Naive thymus-derived CD4-positive, alpha-beta T cell (primary cell): ENCODE results near the gene TNFRSF1B. TPM values are rescaled to one million over a fixed set of nuclear protein-coding genes. Genes with fewer than 3 reads are reported as not detected.

Experiments used
- ATAC-seq: fragments of 150-1000 bp; cut with Tn5 transposase; 2 replicates; pipeline ENCODE4 v1.10.0; 2021; ENCODE audit warnings: mild to moderate bottlenecking, moderate library complexity
- CTCF ChIA-PET: fragments of 350-600 bp; sonication (Branson Sonifier 250); formaldehyde crosslinking; loops from one replicate; lab custom pipeline; 2021; ENCODE audit warnings: antibody characterized with exemption; lab: Charles Lee
- POLR2A ChIA-PET: fragments of 350-600 bp; sonication (Branson Sonifier 250); formaldehyde crosslinking; loops from one replicate; lab custom pipeline; 2021; ENCODE audit warnings: antibody characterized with exemption, inconsistent platforms; lab: Charles Lee
- DNase-seq, 9 donors: peaks; one replicate each; pipeline versions ENCODE4 v3.0.0 to v3.0.0-alpha.2; 2020 to 2022; ENCODE audit warnings: mixed read lengths in 1 of 9
- H3K27ac ChIP-seq: one replicate; pipeline ENCODE4 v1.7.0; 2013; ENCODE audit warnings: mild to moderate bottlenecking, low read depth, low read length, moderate library complexity
- H3K27me3 ChIP-seq, 2 donors: one replicate each; pipeline ENCODE4 v1.7.0; 2013; ENCODE audit warnings: low read length in 2 of 2, mild to moderate bottlenecking in 2 of 2, moderate library complexity in 2 of 2; ENCODE audit not compliant: control insufficient read depth in 2 of 2, insufficient read depth in 2 of 2
- H3K36me3 ChIP-seq, 3 experiments: 1 replicate in 2 of 3; 2 replicates in 1 of 3; pipeline ENCODE4 v1.7.0; 2013; ENCODE audit warnings: low read length in 3 of 3, mild to moderate bottlenecking in 3 of 3, moderate library complexity in 1 of 3; ENCODE audit not compliant: insufficient read depth in 3 of 3, control insufficient read depth in 2 of 3
- H3K4me1 ChIP-seq, 2 donors: one replicate each; pipeline ENCODE4 v1.7.0; 2013; ENCODE audit warnings: low read length in 2 of 2, mild to moderate bottlenecking in 2 of 2, moderate library complexity in 1 of 2; ENCODE audit not compliant: control insufficient read depth in 2 of 2, insufficient read depth in 2 of 2
- H3K4me3 ChIP-seq: 2 replicates; pipeline ENCODE4 v1.7.0; 2013; ENCODE audit warnings: mild to moderate bottlenecking, low read length
- H3K9me3 ChIP-seq, 3 experiments: 1 replicate in 2 of 3; 2 replicates in 1 of 3; pipeline ENCODE4 v1.7.0; 2013; ENCODE audit warnings: low read length in 3 of 3; ENCODE audit not compliant: control insufficient read depth in 2 of 3
- H3K27ac Mint-ChIP-seq, 9 donors: one replicate each; pipeline ENCODE4 v1.8.0; 2020 to 2022; ENCODE audit warnings: mixed read lengths in 9 of 9, mild to moderate bottlenecking in 8 of 9, moderate library complexity in 5 of 9, inconsistent platforms in 2 of 9
- H3K27me3 Mint-ChIP-seq, 5 donors: one replicate each; pipeline ENCODE4 v1.8.0; 2021 to 2022; ENCODE audit warnings: mixed read lengths in 5 of 5, mild to moderate bottlenecking in 1 of 5
- H3K36me3 Mint-ChIP-seq, 5 donors: one replicate each; pipeline ENCODE4 v1.8.0; 2020 to 2022; ENCODE audit warnings: mixed read lengths in 5 of 5, mild to moderate bottlenecking in 3 of 5, inconsistent platforms in 1 of 5
- H3K4me1 Mint-ChIP-seq, 7 donors: one replicate each; pipeline ENCODE4 v1.8.0; 2020 to 2022; ENCODE audit warnings: mixed read lengths in 7 of 7, mild to moderate bottlenecking in 3 of 7, inconsistent platforms in 1 of 7
- H3K4me3 Mint-ChIP-seq, 10 donors: one replicate each; pipeline ENCODE4 v1.8.0; 2020 to 2022; ENCODE audit warnings: mild to moderate bottlenecking in 10 of 10, mixed read lengths in 10 of 10, moderate library complexity in 6 of 10, inconsistent platforms in 2 of 10
- H3K9me3 Mint-ChIP-seq, 11 donors: one replicate each; pipeline ENCODE4 v1.8.0; 2020 to 2022; ENCODE audit warnings: mixed read lengths in 11 of 11, mild to moderate bottlenecking in 4 of 11, inconsistent platforms in 1 of 11, moderate library complexity in 1 of 11
- intact Hi-C, 2 donors: fragments of 100-400 bp; cut with micrococcal nuclease; formaldehyde crosslinking; loops; one replicate each; pipeline ENCODE4 v1.15.1; 2023
- polyA plus RNA-seq, 2 donors: library from polyadenylated mRNA; unstranded; fragments of 300-500 nt; fragmentation: Illumina TruSeq; gene quantifications; one replicate each; pipeline ENCODE4 v1.2.3, GENCODE V29; 2021
- total RNA-seq, 6 experiments: library from RNA in 5 of 6; stranded (reverse) in 5 of 6; gene quantifications; 1 replicate in 5 of 6; 2 replicates in 1 of 6; pipeline ENCODE4 v1.2.3 and lab custom pipeline; 2021 to 2026

Gene TNFRSF1B
- total and polyA plus RNA-seq, 7 experiments from 2014 or later = 30.1 to 278 (median 48.2) TPM

DNA sequence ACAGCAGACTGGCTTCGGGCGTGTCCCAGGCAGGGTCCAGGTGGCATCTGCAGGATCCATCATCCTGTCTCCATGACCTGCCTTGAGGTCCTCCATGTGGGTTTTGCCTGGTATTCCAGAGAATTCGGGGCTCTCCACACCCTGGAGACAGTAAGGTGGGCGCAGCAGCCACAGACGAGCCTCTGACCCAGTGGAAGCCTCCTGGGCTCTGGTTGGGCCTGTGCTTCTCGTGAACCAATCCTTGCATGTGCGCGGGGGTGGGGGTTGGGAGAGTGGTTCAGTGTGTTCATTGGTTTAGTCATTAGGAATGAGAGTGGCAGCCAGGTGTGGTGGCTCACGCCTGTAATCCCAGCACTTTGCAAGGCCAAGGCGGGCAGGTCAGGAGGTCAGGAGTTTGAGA lies 32.1 kb upstream of the TNFRSF1B start:
- POLR2A ChIA-PET = interaction anchor here (1.0 to 4.1 kb wide), 5 partner anchors 15 to 44 kb away, joined by 3 to 30 read pairs (median 6); no protein-coding TSS in a partner anchor
- Mint-ChIP-seq H3K36me3 (peaks cover 0 to 4% (median 0%) of the 10 kb centered on the region in 5 donors), H3K9me3 (no peaks in the 10 kb centered on the region), H3K4me1 (peaks cover 10 to 36% (median 30%) of the 10 kb centered on the region in 7 donors), H3K27me3 (no peaks in the 10 kb centered on the region), H3K4me3 (no peak overlapping the region), H3K27ac (peak overlapping the region in 4 of 9 donors; percentile 4 to 75 (median 57))
- no peaks in the 10 kb centered on the region for H3K9me3 ChIP-seq
- no peak for DNase-seq
- H3K4me1 ChIP-seq = peaks cover 20 to 33% of the 10 kb centered on the region in 2 donors
- intact Hi-C loops = no loop called here
- no peak overlapping the region for H3K4me3 ChIP-seq
- H3K27ac ChIP-seq = no peak overlapping the region
- CTCF ChIA-PET = interaction anchor here (0.7 to 1.1 kb wide), 2 partner anchors 17 to 44 kb away, joined by 3 read pairs; no protein-coding TSS in a partner anchor
- H3K36me3 ChIP-seq = no peaks in the 10 kb centered on the region
- H3K27me3 ChIP-seq = no peaks in the 10 kb centered on the region
- no peak for ATAC-seq

DNA sequence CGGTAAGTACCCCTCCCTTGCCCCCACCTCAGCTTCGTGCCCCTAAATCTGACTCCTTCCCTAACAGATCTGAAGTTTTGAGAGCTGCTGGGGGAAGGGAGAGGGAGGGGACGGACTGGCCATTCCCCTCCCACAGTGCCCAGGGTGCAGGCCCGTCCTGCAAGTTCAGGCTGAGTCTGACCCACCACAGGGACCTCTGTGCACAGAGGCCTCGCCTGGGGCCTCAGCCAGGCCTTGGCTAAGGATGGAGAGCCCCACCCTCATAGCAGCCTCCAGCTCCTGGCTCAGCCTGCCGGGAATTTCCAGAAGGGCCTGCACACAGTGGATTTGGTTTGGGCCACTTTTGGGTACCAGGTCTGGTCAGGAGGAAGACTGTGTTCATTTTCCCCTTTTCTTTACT lies 31.2 kb upstream of the TNFRSF1B start:
- POLR2A ChIA-PET = interaction anchor here (0.7 to 1.3 kb wide), 5 partner anchors 20 to 140 kb away, joined by 3 to 6 read pairs (median 3); no protein-coding TSS in a partner anchor
- H3K27me3 Mint-ChIP-seq = no peaks in the 10 kb centered on the region
- CTCF ChIA-PET = no interaction called here
- ATAC-seq (no peak), DNase-seq (no peak)
- Histone ChIP-seq H3K4me3 (no peak overlapping the region), H3K36me3 (no peaks in the 10 kb centered on the region), H3K27ac (no peak overlapping the region), H3K4me1 (peaks cover 20 to 33% of the 10 kb centered on the region in 2 donors), H3K9me3 (no peaks in the 10 kb centered on the region), H3K27me3 (no peaks in the 10 kb centered on the region)
- intact Hi-C loops = no loop called here
- H3K9me3 Mint-ChIP-seq = no peaks in the 10 kb centered on the region
- H3K27ac Mint-ChIP-seq = peak overlapping the region in 6 of 9 donors; percentile 12 to 81 (median 42)
- H3K4me3 Mint-ChIP-seq = no peak overlapping the region
- peaks cover 0 to 4% (median 0%) of the 10 kb centered on the region in 5 donors for H3K36me3 Mint-ChIP-seq
- peaks cover 10 to 33% (median 28%) of the 10 kb centered on the region in 7 donors for H3K4me1 Mint-ChIP-seq

DNA sequence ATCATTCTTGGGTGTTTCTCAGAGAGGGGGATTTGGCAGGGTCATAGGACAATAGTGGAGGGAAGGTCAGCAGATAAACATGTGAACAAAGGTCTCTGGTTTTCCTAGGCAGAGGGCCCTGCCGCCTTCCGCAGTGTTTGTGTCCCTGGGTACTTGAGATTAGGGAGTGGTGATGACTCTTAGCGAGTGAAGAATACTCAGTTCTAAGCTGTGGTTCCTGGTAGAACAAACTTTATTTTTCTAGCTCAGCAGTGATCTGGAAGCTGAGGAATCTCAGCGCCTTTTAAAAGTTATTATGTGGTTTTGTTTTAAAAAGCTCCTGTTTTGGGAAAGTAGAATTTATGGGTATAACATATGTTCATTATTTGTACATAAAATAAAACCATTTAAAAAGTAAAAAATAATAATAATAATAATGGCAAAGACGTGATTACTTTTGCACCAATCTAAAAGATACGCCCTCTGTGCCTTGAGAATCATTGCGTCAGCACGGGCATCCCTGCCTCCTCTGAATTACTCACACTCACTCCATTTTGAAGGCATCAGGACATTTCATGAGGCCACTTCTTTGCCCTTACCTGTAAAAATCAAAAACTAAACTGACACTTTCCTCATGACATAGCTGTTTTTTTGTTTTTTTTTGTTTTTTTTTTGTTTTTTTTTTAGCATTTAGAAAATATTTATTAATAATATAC lies 29.7 kb upstream of the TNFRSF1B start:
- CTCF ChIA-PET = interaction anchor here (0.6 to 1.6 kb wide), 4 partner anchors 12 to 24 kb away, joined by 3 to 12 read pairs (median 4); no protein-coding TSS in a partner anchor
- peaks cover 14 to 23% of the 10 kb centered on the region in 2 donors for H3K4me1 ChIP-seq
- no peak overlapping the region for H3K4me3 ChIP-seq
- DNase-seq (no peak), ATAC-seq (no peak)
- peaks cover 0 to 6% (median 0%) of the 10 kb centered on the region in 5 donors for H3K36me3 Mint-ChIP-seq
- peak overlapping the region in 3 of 9 donors; percentile 48 to 52 (median 51) for H3K27ac Mint-ChIP-seq
- H3K9me3 Mint-ChIP-seq = no peaks in the 10 kb centered on the region
- no peaks in the 10 kb centered on the region for H3K9me3 ChIP-seq
- no peak overlapping the region for H3K27ac ChIP-seq
- H3K4me1 Mint-ChIP-seq = peaks cover 10 to 31% (median 25%) of the 10 kb centered on the region in 7 donors
- POLR2A ChIA-PET = interaction anchor here (0.6 to 6.7 kb wide), 8 partner anchors 10 to 699 kb away, joined by 3 to 57 read pairs (median 4); no protein-coding TSS in a partner anchor
- no peaks in the 10 kb centered on the region for H3K27me3 ChIP-seq
- H3K27me3 Mint-ChIP-seq = no peaks in the 10 kb centered on the region
- intact Hi-C loops = no loop called here
- H3K4me3 Mint-ChIP-seq = no peak overlapping the region
- H3K36me3 ChIP-seq = no peaks in the 10 kb centered on the region

DNA sequence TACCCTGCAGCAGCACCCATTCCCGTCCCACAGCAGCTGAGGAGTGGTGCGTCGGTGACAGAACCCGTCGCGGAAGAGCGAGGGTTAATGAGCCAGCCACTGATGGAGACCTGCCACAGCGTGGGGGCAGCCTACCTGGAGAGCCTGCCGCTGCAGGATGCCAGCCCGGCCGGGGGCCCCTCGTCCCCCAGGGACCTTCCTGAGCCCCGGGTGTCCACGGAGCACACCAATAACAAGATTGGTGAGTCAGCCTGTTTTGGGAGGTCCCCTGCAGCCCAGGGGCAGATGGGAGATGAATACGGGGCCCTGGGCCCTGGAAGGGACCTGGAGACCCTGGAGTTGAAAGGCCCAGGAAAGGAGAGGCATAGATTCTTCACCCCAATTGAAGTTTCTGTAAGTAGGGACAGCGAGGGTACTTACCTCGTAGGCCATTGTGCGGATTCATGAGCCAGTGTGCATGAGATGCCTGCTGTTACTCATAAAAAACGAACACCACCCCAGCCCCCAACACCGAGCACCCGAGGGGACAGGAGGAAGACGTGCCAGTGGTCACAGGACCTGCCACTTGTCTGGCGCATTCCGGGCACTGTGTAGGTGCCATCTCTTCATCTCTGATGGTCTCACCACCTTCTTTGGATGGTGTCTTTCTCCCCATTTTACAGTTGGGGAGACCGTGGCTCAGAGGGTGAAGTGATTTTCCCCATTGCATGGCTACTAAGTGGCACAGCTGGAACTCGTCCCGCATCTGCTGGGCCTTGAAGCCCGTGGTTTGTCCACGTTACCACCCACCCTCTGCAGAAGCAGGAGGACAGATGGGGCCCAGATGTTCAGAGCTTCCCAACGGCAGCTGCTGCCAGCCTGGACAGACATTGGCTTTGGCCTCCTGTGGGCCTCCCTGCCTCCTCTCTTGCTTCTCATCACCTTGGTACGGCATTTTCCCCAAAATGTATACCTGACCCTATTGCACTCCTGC lies 28.3 kb upstream of the TNFRSF1B start:
- no peak for ATAC-seq
- DNase-seq = no peak
- Mint-ChIP-seq H3K9me3 (no peaks in the 10 kb centered on the region), H3K36me3 (peaks cover 0 to 4% (median 0%) of the 10 kb centered on the region in 5 donors), H3K4me1 (peaks cover 13 to 27% (median 22%) of the 10 kb centered on the region in 7 donors), H3K27ac (peak overlapping the region in 3 of 9 donors; percentile 36 to 55 (median 50)), H3K4me3 (no peak overlapping the region), H3K27me3 (no peaks in the 10 kb centered on the region)
- H3K9me3 ChIP-seq = no peaks in the 10 kb centered on the region
- no peak overlapping the region for H3K27ac ChIP-seq
- H3K4me3 ChIP-seq = no peak overlapping the region
- no peaks in the 10 kb centered on the region for H3K36me3 ChIP-seq
- H3K27me3 ChIP-seq = no peaks in the 10 kb centered on the region
- ChIA-PET CTCF (interaction anchor here (1.3 to 2.2 kb wide), 3 partner anchors 12 to 13 kb away, joined by 5 to 12 read pairs (median 7); no protein-coding TSS in a partner anchor), POLR2A (interaction anchor here (0.8 to 6.7 kb wide), 5 partner anchors 13 to 70 kb away, joined by 3 to 57 read pairs (median 3); no protein-coding TSS in a partner anchor)
- intact Hi-C loops = no loop called here
- peaks cover 4 to 16% of the 10 kb centered on the region in 2 donors for H3K4me1 ChIP-seq

GRCh38 chr1:12140016-12140415 lies 26.8 kb upstream of the TNFRSF1B start:
- H3K27me3 ChIP-seq = no peaks in the 10 kb centered on the region
- ATAC-seq = no peak
- H3K27me3 Mint-ChIP-seq = no peaks in the 10 kb centered on the region
- ChIA-PET POLR2A (interaction anchor here (0.8 to 6.7 kb wide), 4 partner anchors 11 to 37 kb away, joined by 3 to 57 read pairs (median 4); no protein-coding TSS in a partner anchor), CTCF (interaction anchor here (2.2 kb wide), 1 partner anchor 15 kb away, joined by 7 read pairs; no protein-coding TSS in a partner anchor)
- peaks cover 16 to 28% (median 23%) of the 10 kb centered on the region in 7 donors for H3K4me1 Mint-ChIP-seq
- no peak overlapping the region for H3K27ac ChIP-seq
- peaks cover 0 to 9% (median 0%) of the 10 kb centered on the region in 5 donors for H3K36me3 Mint-ChIP-seq
- no peak overlapping the region for H3K4me3 Mint-ChIP-seq
- H3K4me3 ChIP-seq = no peak overlapping the region
- peaks cover 0 to 1% (median 0%) of the 10 kb centered on the region in 11 donors for H3K9me3 Mint-ChIP-seq
- no peaks in the 10 kb centered on the region for H3K9me3 ChIP-seq
- no peak for DNase-seq
- intact Hi-C loops = no loop called here
- H3K36me3 ChIP-seq = no peaks in the 10 kb centered on the region
- peak overlapping the region in 2 of 9 donors; percentile 5 to 43 for H3K27ac Mint-ChIP-seq
- peaks cover 12 to 16% of the 10 kb centered on the region in 2 donors for H3K4me1 ChIP-seq
